Astrocyte (in vitro differentiated cells and primary cell): ENCODE results near the gene PCDHA5. TPM values are rescaled to one million over a fixed set of nuclear protein-coding genes. Genes with fewer than 3 reads are reported as not detected.

Source experiments
- DNase-seq: peaks from one replicate; pipeline ENCODE4 v3.0.0-alpha.2; 2010; ENCODE audit warnings: low read depth
- FAIRE-seq: peaks from 2 replicates; lab custom pipeline; 2011; peaks lifted over from hg19 to GRCh38; lab: Jason Lieb, UNC
- H2AFZ ChIP-seq: 2 replicates; pipeline ENCODE4 v1.6.0; 2012; ENCODE audit warnings: low read depth, low read length, inconsistent platforms
- H3K27ac ChIP-seq: 2 replicates; pipeline ENCODE4 v1.5.1; 2011; ENCODE audit warnings: low read depth, low read length, inconsistent platforms
- H3K27me3 ChIP-seq: 2 replicates; pipeline ENCODE4 v1.6.0; 2011; ENCODE audit warnings: low read length, inconsistent platforms; ENCODE audit not compliant: insufficient read depth
- H3K36me3 ChIP-seq: 2 replicates; pipeline ENCODE4 v1.5.1; 2011; ENCODE audit warnings: low read length, inconsistent platforms; ENCODE audit not compliant: insufficient read depth
- H3K4me1 ChIP-seq: 2 replicates; pipeline ENCODE4 v1.5.1; 2011; ENCODE audit warnings: low read length, inconsistent platforms; ENCODE audit not compliant: insufficient read depth
- H3K4me2 ChIP-seq: 2 replicates; pipeline ENCODE4 v1.6.0; 2012; ENCODE audit warnings: low read length, inconsistent platforms
- H3K4me3 ChIP-seq: 2 replicates; pipeline ENCODE4 v1.5.1; 2011; ENCODE audit warnings: low read depth, mild to moderate bottlenecking, low read length, inconsistent platforms; ENCODE audit not compliant: insufficient read depth
- H3K79me2 ChIP-seq: 2 replicates; pipeline ENCODE4 v1.6.0; 2012; ENCODE audit warnings: mild to moderate bottlenecking, low read length, inconsistent platforms; ENCODE audit not compliant: insufficient read depth
- H3K9ac ChIP-seq: 2 replicates; pipeline ENCODE4 v1.6.0; 2012; ENCODE audit warnings: mild to moderate bottlenecking, low read length, inconsistent platforms
- H3K9me3 ChIP-seq: 2 replicates; pipeline ENCODE4 v1.5.1; 2012; ENCODE audit warnings: low read depth, mild to moderate bottlenecking, low read length, inconsistent platforms; ENCODE audit not compliant: insufficient read depth
- H4K20me1 ChIP-seq: 2 replicates; pipeline ENCODE4 v1.6.0; 2012; ENCODE audit warnings: low read length, inconsistent platforms; ENCODE audit not compliant: insufficient read depth
- H3K27ac Mint-ChIP-seq: one replicate; pipeline ENCODE4 v1.8.0; 2021; ENCODE audit warnings: mild to moderate bottlenecking, mixed read lengths; ENCODE audit not compliant: unreplicated experiment
- H3K27me3 Mint-ChIP-seq: one replicate; pipeline ENCODE4 v1.8.0; 2021; ENCODE audit warnings: low read depth, mixed read lengths; ENCODE audit not compliant: unreplicated experiment
- H3K36me3 Mint-ChIP-seq: one replicate; pipeline ENCODE4 v1.8.0; 2021; ENCODE audit warnings: low read depth, mixed read lengths; ENCODE audit not compliant: unreplicated experiment
- H3K4me1 Mint-ChIP-seq: one replicate; pipeline ENCODE4 v1.8.0; 2021; ENCODE audit warnings: low read depth, mixed read lengths; ENCODE audit not compliant: unreplicated experiment
- H3K4me3 Mint-ChIP-seq: one replicate; pipeline ENCODE4 v1.8.0; 2021; ENCODE audit warnings: mild to moderate bottlenecking, moderate library complexity, mixed read lengths; ENCODE audit not compliant: unreplicated experiment
- H3K9me3 Mint-ChIP-seq: one replicate; pipeline ENCODE4 v1.8.0; 2021; ENCODE audit warnings: mild to moderate bottlenecking, mixed read lengths; ENCODE audit not compliant: unreplicated experiment
- total RNA-seq: library from RNA; stranded (reverse); gene quantifications from 2 replicates; pipeline ENCODE4 v1.2.1, GENCODE V29; 2021
- TF ChIP-seq, protein P1 (sequence below): IDR thresholded peaks from 2 replicates; pipeline ENCODE4 v1.5.1; 2011; ENCODE audit warnings: low read depth, mild to moderate bottlenecking, inconsistent platforms, low read length, moderate library complexity; ENCODE audit not compliant: insufficient read depth

The PCDHA5 gene
- total RNA-seq, 1 donor from 2014 or later, result 1.7 TPM

DNA sequence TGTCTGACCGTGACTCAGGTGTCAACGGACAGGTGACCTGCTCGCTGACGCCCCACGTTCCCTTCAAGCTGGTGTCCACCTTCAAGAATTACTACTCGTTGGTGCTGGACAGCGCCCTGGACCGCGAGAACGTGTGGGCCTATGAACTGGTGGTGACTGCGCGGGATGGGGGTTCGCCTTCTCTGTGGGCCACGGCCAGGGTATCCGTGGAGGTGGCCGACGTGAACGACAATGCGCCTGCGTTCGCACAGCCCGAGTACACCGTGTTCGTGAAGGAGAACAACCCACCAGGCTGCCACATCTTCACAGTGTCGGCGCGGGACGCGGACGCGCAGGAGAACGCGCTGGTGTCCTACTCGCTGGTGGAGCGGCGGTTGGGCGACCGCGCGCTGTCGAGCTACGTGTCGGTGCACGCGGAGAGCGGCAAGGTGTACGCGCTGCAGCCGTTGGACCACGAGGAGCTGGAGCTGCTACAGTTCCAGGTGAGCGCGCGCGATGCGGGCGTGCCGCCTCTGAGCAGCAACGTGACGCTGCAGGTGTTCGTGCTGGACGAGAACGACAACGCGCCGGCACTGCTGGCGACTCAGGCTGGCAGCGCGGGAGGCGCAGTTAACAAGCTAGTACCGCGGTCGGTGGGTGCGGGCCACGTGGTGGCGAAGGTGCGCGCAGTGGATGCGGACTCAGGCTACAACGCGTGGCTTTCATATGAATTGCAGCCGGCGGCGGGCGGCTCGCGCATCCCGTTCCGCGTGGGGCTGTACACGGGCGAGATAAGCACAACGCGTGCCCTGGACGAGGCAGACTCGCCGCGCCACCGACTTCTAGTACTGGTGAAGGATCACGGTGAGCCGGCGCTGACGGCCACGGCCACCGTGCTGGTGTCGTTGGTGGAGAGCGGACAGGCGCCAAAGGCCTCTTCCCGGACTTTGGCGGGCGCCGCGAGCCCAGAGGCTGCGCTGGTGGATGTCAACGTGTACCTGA lies 49.1 kb downstream of the PCDHA5 start:
- Histone ChIP-seq H3K4me3 (no peak overlapping the region), H2AFZ (no peak overlapping the region), H3K36me3 (no peaks in the 10 kb centered on the region), H3K79me2 (no peaks in the 10 kb centered on the region), H3K9me3 (peaks cover 5% of the 10 kb centered on the region), H3K27ac (no peak overlapping the region), H3K4me1 (no peaks in the 10 kb centered on the region), H3K4me2 (no peak overlapping the region), H3K9ac (no peak overlapping the region), H3K27me3 (no peaks in the 10 kb centered on the region), H4K20me1 (no peaks in the 10 kb centered on the region)
- Mint-ChIP-seq H3K9me3 (no peaks in the 10 kb centered on the region), H3K4me3 (no peak overlapping the region), H3K4me1 (peaks cover 6% of the 10 kb centered on the region), H3K27me3 (no peaks in the 10 kb centered on the region), H3K27ac (no peak overlapping the region), H3K36me3 (peaks cover 8% of the 10 kb centered on the region)
- no peak for DNase-seq
- TF ChIP-seq, protein P1, sequence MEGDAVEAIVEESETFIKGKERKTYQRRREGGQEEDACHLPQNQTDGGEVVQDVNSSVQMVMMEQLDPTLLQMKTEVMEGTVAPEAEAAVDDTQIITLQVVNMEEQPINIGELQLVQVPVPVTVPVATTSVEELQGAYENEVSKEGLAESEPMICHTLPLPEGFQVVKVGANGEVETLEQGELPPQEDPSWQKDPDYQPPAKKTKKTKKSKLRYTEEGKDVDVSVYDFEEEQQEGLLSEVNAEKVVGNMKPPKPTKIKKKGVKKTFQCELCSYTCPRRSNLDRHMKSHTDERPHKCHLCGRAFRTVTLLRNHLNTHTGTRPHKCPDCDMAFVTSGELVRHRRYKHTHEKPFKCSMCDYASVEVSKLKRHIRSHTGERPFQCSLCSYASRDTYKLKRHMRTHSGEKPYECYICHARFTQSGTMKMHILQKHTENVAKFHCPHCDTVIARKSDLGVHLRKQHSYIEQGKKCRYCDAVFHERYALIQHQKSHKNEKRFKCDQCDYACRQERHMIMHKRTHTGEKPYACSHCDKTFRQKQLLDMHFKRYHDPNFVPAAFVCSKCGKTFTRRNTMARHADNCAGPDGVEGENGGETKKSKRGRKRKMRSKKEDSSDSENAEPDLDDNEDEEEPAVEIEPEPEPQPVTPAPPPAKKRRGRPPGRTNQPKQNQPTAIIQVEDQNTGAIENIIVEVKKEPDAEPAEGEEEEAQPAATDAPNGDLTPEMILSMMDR, result no peak
- FAIRE-seq, result no peak

Other genes with a start within 250 kb of the PCDHA5 start
- gene CD14, start 188.4 kb upstream of the PCDHA5 start, total RNA-seq, result 0.16 and 0.34 TPM in 2 replicates
- gene TMCO6, start 182.2 kb upstream of the PCDHA5 start, total RNA-seq, result 7.0 and 8.0 TPM in 2 replicates
- 55.9 and 62.3 TPM in 2 replicates for gene NDUFA2, start 174.0 kb upstream of the PCDHA5 start, total RNA-seq
- 67.3 and 71.6 TPM in 2 replicates for gene IK, start 173.8 kb upstream of the PCDHA5 start, total RNA-seq
- gene WDR55, start 156.7 kb upstream of the PCDHA5 start, total RNA-seq, result 28.8 and 31.2 TPM in 2 replicates
- 1.4 and 1.7 TPM in 2 replicates for gene DND1, start 148.0 kb upstream of the PCDHA5 start, total RNA-seq
- gene HARS1, start 130.2 kb upstream of the PCDHA5 start, total RNA-seq, result 84.6 and 95.2 TPM in 2 replicates
- 26.5 and 29.9 TPM in 2 replicates for gene HARS2, start 130.2 kb upstream of the PCDHA5 start, total RNA-seq
- gene ZMAT2, start 121.2 kb upstream of the PCDHA5 start, total RNA-seq, result 53.5 and 57.4 TPM in 2 replicates
- gene PCDHA1, start 35.5 kb upstream of the PCDHA5 start, total RNA-seq, result not detected in 2 replicates
- 2.3 and 2.5 TPM in 2 replicates for gene PCDHA2, start 26.8 kb upstream of the PCDHA5 start, total RNA-seq
- 0.84 and 1.1 TPM in 2 replicates for gene PCDHA3, start 20.6 kb upstream of the PCDHA5 start, total RNA-seq
- gene PCDHA4, start 14.5 kb upstream of the PCDHA5 start, total RNA-seq, result 9.5 and 9.6 TPM in 2 replicates
- 2.7 TPM in 2 replicates for gene PCDHA6, start 6.3 kb downstream of the PCDHA5 start, total RNA-seq
- gene PCDHA7, start 12.7 kb downstream of the PCDHA5 start, total RNA-seq, result 2.6 TPM in 2 replicates
- gene PCDHA8, start 19.6 kb downstream of the PCDHA5 start, total RNA-seq, result 0.99 and 1.0 TPM in 2 replicates
- 0.95 and 1.1 TPM in 2 replicates for gene PCDHA9, start 26.8 kb downstream of the PCDHA5 start, total RNA-seq
- gene PCDHA10, start 34.3 kb downstream of the PCDHA5 start, total RNA-seq, result 15.5 and 16.0 TPM in 2 replicates
- gene PCDHA11, start 47.3 kb downstream of the PCDHA5 start, total RNA-seq, result 4.9 and 5.8 TPM in 2 replicates
- 13.8 and 16.0 TPM in 2 replicates for gene PCDHA12, start 53.7 kb downstream of the PCDHA5 start, total RNA-seq
- gene PCDHA13, start 60.5 kb downstream of the PCDHA5 start, total RNA-seq, result 1.2 and 1.7 TPM in 2 replicates
- gene PCDHAC1, start 104.7 kb downstream of the PCDHA5 start, total RNA-seq, result 5.7 and 5.9 TPM in 2 replicates
- 6.9 and 7.7 TPM in 2 replicates for gene PCDHAC2, start 144.9 kb downstream of the PCDHA5 start, total RNA-seq
- gene PCDHB1, start 229.8 kb downstream of the PCDHA5 start, total RNA-seq, result not detected in 2 replicates